ENCODE data around the gene RAB8B. TPM values are rescaled to one million over a fixed set of nuclear protein-coding genes. Genes with fewer than 3 reads are reported as not detected.

RAB8B gene
- total and polyA plus RNA-seq, 2 donors from 2014 or later: 7.1 to 33.6 TPM

- TF ChIP-seq, protein P1, sequence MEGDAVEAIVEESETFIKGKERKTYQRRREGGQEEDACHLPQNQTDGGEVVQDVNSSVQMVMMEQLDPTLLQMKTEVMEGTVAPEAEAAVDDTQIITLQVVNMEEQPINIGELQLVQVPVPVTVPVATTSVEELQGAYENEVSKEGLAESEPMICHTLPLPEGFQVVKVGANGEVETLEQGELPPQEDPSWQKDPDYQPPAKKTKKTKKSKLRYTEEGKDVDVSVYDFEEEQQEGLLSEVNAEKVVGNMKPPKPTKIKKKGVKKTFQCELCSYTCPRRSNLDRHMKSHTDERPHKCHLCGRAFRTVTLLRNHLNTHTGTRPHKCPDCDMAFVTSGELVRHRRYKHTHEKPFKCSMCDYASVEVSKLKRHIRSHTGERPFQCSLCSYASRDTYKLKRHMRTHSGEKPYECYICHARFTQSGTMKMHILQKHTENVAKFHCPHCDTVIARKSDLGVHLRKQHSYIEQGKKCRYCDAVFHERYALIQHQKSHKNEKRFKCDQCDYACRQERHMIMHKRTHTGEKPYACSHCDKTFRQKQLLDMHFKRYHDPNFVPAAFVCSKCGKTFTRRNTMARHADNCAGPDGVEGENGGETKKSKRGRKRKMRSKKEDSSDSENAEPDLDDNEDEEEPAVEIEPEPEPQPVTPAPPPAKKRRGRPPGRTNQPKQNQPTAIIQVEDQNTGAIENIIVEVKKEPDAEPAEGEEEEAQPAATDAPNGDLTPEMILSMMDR (IDR thresholded peaks at IDR 0.05; ENCODE audit: borderline replicate concordance, extremely low read depth, insufficient read depth): no peak
- H3K4me3 ChIP-seq (ENCODE audit: low read length in 3 of 3): peak overlapping the region; percentile 55 to 85 (median 83)
- peaks cover 0 to 9% (median 5%) of the 10 kb centered on the region in 3 donors for H3K4me1 ChIP-seq (ENCODE audit: control insufficient read depth in 2 of 3, insufficient read depth in 2 of 3, low read depth in 1 of 3, low read length in 3 of 3)
- H3K27ac ChIP-seq (ENCODE audit: low read depth in 2 of 2, low read length in 2 of 2): peak overlapping the region; percentile 74 to 87
- DNase-seq: peak in 4 of 5 donors; percentile 24 to 51 (median 42)
- FAIRE-seq: no peak
- peak overlapping the region; percentile 29 to 87 (median 84) for H3K9ac ChIP-seq (ENCODE audit: low read length in 3 of 3)
- H3K9me3 ChIP-seq (ENCODE audit: control insufficient read depth in 2 of 3, insufficient read depth in 1 of 3, low read length in 3 of 3): no peaks in the 10 kb centered on the region
- no peaks in the 10 kb centered on the region for H3K27me3 ChIP-seq (ENCODE audit: control insufficient read depth, insufficient read depth, low read length)
- intact Hi-C loops (cut with DNase I): no loop called here
- H3K36me3 ChIP-seq (ENCODE audit: control insufficient read depth in 2 of 3, insufficient read depth in 3 of 3, low read length in 3 of 3): no peaks in the 10 kb centered on the region
Measured at GRCh38 chr15:63277893-63278456, 88.6 kb downstream of the RAB8B start.

DNA sequence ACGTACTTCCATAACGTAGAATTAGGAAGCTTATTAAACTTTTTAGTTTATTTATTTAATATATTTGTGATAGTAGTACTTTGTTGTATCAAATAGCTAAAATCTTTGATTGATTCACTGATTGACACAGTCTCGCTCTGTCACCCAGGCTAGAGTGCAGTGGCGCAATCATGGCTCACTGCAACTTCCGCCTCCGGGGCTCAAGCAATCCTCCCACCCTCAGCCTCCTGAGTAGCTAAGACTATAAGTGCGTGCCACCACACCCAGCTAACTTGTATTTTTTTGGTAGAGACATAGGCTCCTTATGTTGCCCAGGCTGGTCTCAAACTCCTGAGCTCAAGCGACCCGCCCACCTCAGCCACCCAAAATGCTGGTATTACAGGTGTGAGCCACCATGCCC, 93.7 kb downstream of the RAB8B start:
- no peak for DNase-seq
- TF ChIP-seq, protein P1 (IDR thresholded peaks at IDR 0.05; ENCODE audit: borderline replicate concordance, extremely low read depth, insufficient read depth): no peak
- peaks cover 0 to 4% (median 0%) of the 10 kb centered on the region in 3 donors for H3K36me3 ChIP-seq (ENCODE audit: control insufficient read depth in 2 of 3, insufficient read depth in 3 of 3, low read length in 3 of 3)
- no peaks in the 10 kb centered on the region for H3K27me3 ChIP-seq (ENCODE audit: control insufficient read depth, insufficient read depth, low read length)
- no peaks in the 10 kb centered on the region for H3K9me3 ChIP-seq (ENCODE audit: control insufficient read depth in 2 of 3, insufficient read depth in 1 of 3, low read length in 3 of 3)
- H3K27ac ChIP-seq (ENCODE audit: low read depth in 2 of 2, low read length in 2 of 2): no peak overlapping the region
- peaks cover 0 to 2% (median 1%) of the 10 kb centered on the region in 3 donors for H3K4me1 ChIP-seq (ENCODE audit: control insufficient read depth in 2 of 3, insufficient read depth in 2 of 3, low read depth in 1 of 3, low read length in 3 of 3)
- intact Hi-C loops (cut with DNase I): no loop called here
- H3K4me3 ChIP-seq (ENCODE audit: low read length in 3 of 3): no peak overlapping the region
- H3K9ac ChIP-seq (ENCODE audit: low read length in 3 of 3): no peak overlapping the region
- FAIRE-seq: no peak

DNA sequence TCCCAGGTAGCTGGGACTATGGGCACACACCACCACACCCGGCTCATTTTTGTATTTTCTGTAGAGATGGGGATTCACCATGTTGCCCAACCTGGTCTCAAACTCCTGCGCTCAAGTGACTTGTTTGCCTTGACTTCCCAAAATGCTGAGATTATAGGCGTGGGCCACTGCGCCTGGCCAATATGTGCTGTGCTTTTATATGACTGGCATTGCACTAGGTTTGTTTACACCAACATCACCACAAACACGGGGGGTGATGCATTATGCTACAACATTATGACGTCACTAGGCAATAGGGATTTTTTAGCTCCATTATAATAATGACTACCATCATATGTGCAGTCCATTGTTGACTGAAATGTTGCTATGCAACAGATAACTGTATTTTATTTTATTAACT, 94.9 kb downstream of the RAB8B start:
- H3K27ac ChIP-seq (ENCODE audit: low read depth in 2 of 2, low read length in 2 of 2): no peak overlapping the region
- DNase-seq (no peak), FAIRE-seq (no peak)
- intact Hi-C loops (cut with DNase I): no loop called here
- H3K36me3 ChIP-seq (ENCODE audit: control insufficient read depth in 2 of 3, insufficient read depth in 3 of 3, low read length in 3 of 3): peaks cover 0 to 4% (median 0%) of the 10 kb centered on the region in 3 donors
- TF ChIP-seq, protein P1 (IDR thresholded peaks at IDR 0.05; ENCODE audit: borderline replicate concordance, extremely low read depth, insufficient read depth): no peak
- no peaks in the 10 kb centered on the region for H3K27me3 ChIP-seq (ENCODE audit: control insufficient read depth, insufficient read depth, low read length)
- H3K9me3 ChIP-seq (ENCODE audit: control insufficient read depth in 2 of 3, insufficient read depth in 1 of 3, low read length in 3 of 3): no peaks in the 10 kb centered on the region
- H3K4me3 ChIP-seq (ENCODE audit: low read length in 3 of 3): no peak overlapping the region
- no peaks in the 10 kb centered on the region for H3K4me1 ChIP-seq (ENCODE audit: control insufficient read depth in 2 of 3, insufficient read depth in 2 of 3, low read depth in 1 of 3, low read length in 3 of 3)
- no peak overlapping the region for H3K9ac ChIP-seq (ENCODE audit: low read length in 3 of 3)
